ENCODE measurements around the gene PPARG. TPM values are rescaled to one million over a fixed set of nuclear protein-coding genes. Genes with fewer than 3 reads are reported as not detected.

PPARG gene
- total RNA-seq, 2 experiments from 2014 or later: 2.2 to 3.7 TPM

- Mint-ChIP-seq H3K36me3 (ENCODE audit: low read depth) (no peaks in the 10 kb centered on the region), H3K9me3 (no peaks in the 10 kb centered on the region), H3K27ac (no peak overlapping the region), H3K27me3 (peaks cover 9% of the 10 kb centered on the region), H3K4me1 (peaks cover 19% of the 10 kb centered on the region), H3K4me3 (no peak overlapping the region)
- ChIA-PET CTCF (interaction anchor here (1.0 to 3.3 kb wide), 2 partner anchors 86 to 199 kb away, joined by 4 to 9 read pairs; no protein-coding TSS in a partner anchor), POLR2A (interaction anchor here (0.9 to 1.6 kb wide), 5 partner anchors 9 to 90 kb away, joined by 3 to 6 read pairs (median 4); partner anchors contain the start of gene TSEN2)
- DNase-seq: no peak
Measured at GRCh38 chr3:12393894-12394293, 105.0 kb downstream of the PPARG start.

- Mint-ChIP-seq H3K9me3 (no peaks in the 10 kb centered on the region), H3K36me3 (ENCODE audit: low read depth) (no peaks in the 10 kb centered on the region), H3K27ac (peak overlapping the region; percentile 74), H3K27me3 (peaks cover 9% of the 10 kb centered on the region), H3K4me1 (peaks cover 19% of the 10 kb centered on the region), H3K4me3 (peak overlapping the region; percentile 65)
- ChIA-PET POLR2A (interaction anchor here (0.6 to 1.6 kb wide), 7 partner anchors 10 to 207 kb away, joined by 3 to 6 read pairs (median 3); partner anchors contain the start of gene TSEN2), CTCF (interaction anchor here (0.8 to 3.3 kb wide), 4 partner anchors 85 to 257 kb away, joined by 3 to 9 read pairs (median 4); no protein-coding TSS in a partner anchor)
- no peak for DNase-seq
Measured at GRCh38 chr3:12394569-12395271, 105.8 kb downstream of the PPARG start.

GRCh38 chr3:12395349-12396012 lies 106.6 kb downstream of the PPARG start:
- CTCF ChIA-PET: interaction anchor here (1.3 to 3.3 kb wide), 2 partner anchors 84 to 87 kb away, joined by 3 to 9 read pairs; no protein-coding TSS in a partner anchor
- Mint-ChIP-seq H3K27me3 (peaks cover 9% of the 10 kb centered on the region), H3K27ac (peak overlapping the region; percentile 74), H3K9me3 (no peaks in the 10 kb centered on the region), H3K4me1 (peaks cover 19% of the 10 kb centered on the region), H3K4me3 (peak overlapping the region; percentile 65), H3K36me3 (ENCODE audit: low read depth) (no peaks in the 10 kb centered on the region)
- DNase-seq: peak; percentile 20
- POLR2A ChIA-PET: interaction anchor here (0.6 to 1.6 kb wide), 10 partner anchors 10 to 208 kb away, joined by 3 to 6 read pairs (median 4); partner anchors contain the start of gene TSEN2

- CTCF ChIA-PET: interaction anchor here (3.3 kb wide), 1 partner anchor 83 kb away, joined by 9 read pairs; no protein-coding TSS in a partner anchor
- no peaks in the 10 kb centered on the region for H3K9me3 Mint-ChIP-seq
- H3K36me3 Mint-ChIP-seq (ENCODE audit: low read depth): no peaks in the 10 kb centered on the region
- no peak overlapping the region for H3K27ac Mint-ChIP-seq
- H3K4me3 Mint-ChIP-seq: no peak overlapping the region
- POLR2A ChIA-PET: interaction anchor here (1.1 to 1.5 kb wide), 2 partner anchors 11 to 77 kb away, joined by 4 to 6 read pairs; no protein-coding TSS in a partner anchor
- H3K27me3 Mint-ChIP-seq: peaks cover 6% of the 10 kb centered on the region
- no peak for DNase-seq
- peaks cover 19% of the 10 kb centered on the region for H3K4me1 Mint-ChIP-seq
Measured at GRCh38 chr3:12396471-12396870, 107.6 kb downstream of the PPARG start.

GRCh38 chr3:12399226-12399625 lies 110.4 kb downstream of the PPARG start:
- H3K27me3 Mint-ChIP-seq: peaks cover 6% of the 10 kb centered on the region
- no peak overlapping the region for H3K4me3 Mint-ChIP-seq
- no peaks in the 10 kb centered on the region for H3K9me3 Mint-ChIP-seq
- ChIA-PET POLR2A (no interaction called here), CTCF (no interaction called here)
- no peaks in the 10 kb centered on the region for H3K36me3 Mint-ChIP-seq (ENCODE audit: low read depth)
- peaks cover 15% of the 10 kb centered on the region for H3K4me1 Mint-ChIP-seq
- H3K27ac Mint-ChIP-seq: no peak overlapping the region
- no peak for DNase-seq

GRCh38 chr3:12400616-12401194 lies 111.8 kb downstream of the PPARG start:
- no peak overlapping the region for H3K27ac Mint-ChIP-seq
- H3K9me3 Mint-ChIP-seq: no peaks in the 10 kb centered on the region
- no peaks in the 10 kb centered on the region for H3K36me3 Mint-ChIP-seq (ENCODE audit: low read depth)
- peaks cover 9% of the 10 kb centered on the region for H3K4me1 Mint-ChIP-seq
- no peak for DNase-seq
- H3K27me3 Mint-ChIP-seq: peaks cover 12% of the 10 kb centered on the region
- no peak overlapping the region for H3K4me3 Mint-ChIP-seq
- ChIA-PET POLR2A (interaction anchor here (0.7 kb wide), 1 partner anchor 263 kb away, joined by 3 read pairs; no protein-coding TSS in a partner anchor), CTCF (interaction anchor here (1.3 kb wide), 1 partner anchor 265 kb away, joined by 4 read pairs; no protein-coding TSS in a partner anchor)

GRCh38 chr3:12401208-12401607 lies 112.3 kb downstream of the PPARG start:
- no peak for DNase-seq
- H3K9me3 Mint-ChIP-seq: no peaks in the 10 kb centered on the region
- no peak overlapping the region for H3K27ac Mint-ChIP-seq
- H3K27me3 Mint-ChIP-seq: peaks cover 12% of the 10 kb centered on the region
- peaks cover 8% of the 10 kb centered on the region for H3K4me1 Mint-ChIP-seq
- POLR2A ChIA-PET: no interaction called here
- H3K4me3 Mint-ChIP-seq: no peak overlapping the region
- no peaks in the 10 kb centered on the region for H3K36me3 Mint-ChIP-seq (ENCODE audit: low read depth)
- CTCF ChIA-PET: interaction anchor here (1.3 kb wide), 1 partner anchor 266 kb away, joined by 4 read pairs; no protein-coding TSS in a partner anchor

GRCh38 chr3:12405432-12406272 lies 116.8 kb downstream of the PPARG start:
- Mint-ChIP-seq H3K27me3 (peaks cover 9% of the 10 kb centered on the region), H3K4me1 (peaks cover 8% of the 10 kb centered on the region), H3K36me3 (ENCODE audit: low read depth) (no peaks in the 10 kb centered on the region), H3K27ac (no peak overlapping the region), H3K4me3 (no peak overlapping the region), H3K9me3 (no peaks in the 10 kb centered on the region)
- ChIA-PET CTCF (no interaction called here), POLR2A (no interaction called here)
- no peak for DNase-seq

- no peaks in the 10 kb centered on the region for H3K36me3 Mint-ChIP-seq (ENCODE audit: low read depth)
- no peak overlapping the region for H3K27ac Mint-ChIP-seq
- H3K4me3 Mint-ChIP-seq: no peak overlapping the region
- POLR2A ChIA-PET: no interaction called here
- CTCF ChIA-PET: no interaction called here
- no peak for DNase-seq
- peaks cover 8% of the 10 kb centered on the region for H3K4me1 Mint-ChIP-seq
- H3K9me3 Mint-ChIP-seq: no peaks in the 10 kb centered on the region
- peaks cover 17% of the 10 kb centered on the region for H3K27me3 Mint-ChIP-seq
Measured at GRCh38 chr3:12408984-12409683, 120.3 kb downstream of the PPARG start.

- H3K4me3 Mint-ChIP-seq: no peak overlapping the region
- H3K9me3 Mint-ChIP-seq: no peaks in the 10 kb centered on the region
- POLR2A ChIA-PET: interaction anchor here (0.9 kb wide), 1 partner anchor 17 kb away, joined by 3 read pairs; no protein-coding TSS in a partner anchor
- CTCF ChIA-PET: no interaction called here
- H3K4me1 Mint-ChIP-seq: peaks cover 9% of the 10 kb centered on the region
- H3K27ac Mint-ChIP-seq: no peak overlapping the region
- DNase-seq: no peak
- H3K27me3 Mint-ChIP-seq: peaks cover 17% of the 10 kb centered on the region
- H3K36me3 Mint-ChIP-seq (ENCODE audit: low read depth): no peaks in the 10 kb centered on the region
Measured at GRCh38 chr3:12409684-12410596, 121.1 kb downstream of the PPARG start.

GRCh38 chr3:12413721-12414255 lies 124.9 kb downstream of the PPARG start:
- Mint-ChIP-seq H3K27ac (no peak overlapping the region), H3K27me3 (peaks cover 8% of the 10 kb centered on the region), H3K4me1 (peaks cover 14% of the 10 kb centered on the region), H3K36me3 (ENCODE audit: low read depth) (no peaks in the 10 kb centered on the region), H3K9me3 (no peaks in the 10 kb centered on the region), H3K4me3 (no peak overlapping the region)
- ChIA-PET POLR2A (no interaction called here), CTCF (no interaction called here)
- DNase-seq: no peak
